VCaP (cell line): ENCODE data around the gene IL17B.
"Not testable (repeated sequence)": the region's sequence is repeated elsewhere in the genome, so short reads cannot be mapped to it uniquely, and the experiment has no call there.

Source experiments
- H3K27ac ChIP-seq: fragments of 450-650 bp; 2 replicates; pipeline ENCODE4 v1.5.1; 2017
- TF ChIP-seq, protein P1 (sequence below): fragments of 450-650 bp; conservative IDR thresholded peaks from 2 replicates; pipeline ENCODE4 v1.5.1; 2017; ENCODE audit warnings: mild to moderate bottlenecking, moderate library complexity

IL17B gene

DNA sequence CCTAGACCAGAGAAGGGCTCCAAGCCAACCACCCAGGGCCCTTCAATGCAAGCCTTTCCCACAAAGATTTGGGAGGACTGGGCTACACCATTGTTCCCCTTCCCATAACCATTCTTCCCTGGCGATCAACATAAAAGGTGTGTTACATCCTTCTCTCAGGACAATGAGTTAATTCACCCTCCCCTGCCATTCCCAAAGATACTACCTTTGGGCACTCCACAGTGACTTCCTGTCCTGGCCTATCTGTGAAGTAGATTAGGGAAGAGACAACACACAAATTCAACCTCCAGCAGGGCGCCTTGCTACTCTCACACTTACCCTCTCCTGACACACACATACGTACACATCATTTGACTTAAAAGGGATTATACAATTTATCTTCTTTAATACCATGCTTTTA is 23.2 kb upstream of the IL17B start:
- TF ChIP-seq, protein P1, sequence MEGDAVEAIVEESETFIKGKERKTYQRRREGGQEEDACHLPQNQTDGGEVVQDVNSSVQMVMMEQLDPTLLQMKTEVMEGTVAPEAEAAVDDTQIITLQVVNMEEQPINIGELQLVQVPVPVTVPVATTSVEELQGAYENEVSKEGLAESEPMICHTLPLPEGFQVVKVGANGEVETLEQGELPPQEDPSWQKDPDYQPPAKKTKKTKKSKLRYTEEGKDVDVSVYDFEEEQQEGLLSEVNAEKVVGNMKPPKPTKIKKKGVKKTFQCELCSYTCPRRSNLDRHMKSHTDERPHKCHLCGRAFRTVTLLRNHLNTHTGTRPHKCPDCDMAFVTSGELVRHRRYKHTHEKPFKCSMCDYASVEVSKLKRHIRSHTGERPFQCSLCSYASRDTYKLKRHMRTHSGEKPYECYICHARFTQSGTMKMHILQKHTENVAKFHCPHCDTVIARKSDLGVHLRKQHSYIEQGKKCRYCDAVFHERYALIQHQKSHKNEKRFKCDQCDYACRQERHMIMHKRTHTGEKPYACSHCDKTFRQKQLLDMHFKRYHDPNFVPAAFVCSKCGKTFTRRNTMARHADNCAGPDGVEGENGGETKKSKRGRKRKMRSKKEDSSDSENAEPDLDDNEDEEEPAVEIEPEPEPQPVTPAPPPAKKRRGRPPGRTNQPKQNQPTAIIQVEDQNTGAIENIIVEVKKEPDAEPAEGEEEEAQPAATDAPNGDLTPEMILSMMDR: no peak
- no peak overlapping the region for H3K27ac ChIP-seq

DNA sequence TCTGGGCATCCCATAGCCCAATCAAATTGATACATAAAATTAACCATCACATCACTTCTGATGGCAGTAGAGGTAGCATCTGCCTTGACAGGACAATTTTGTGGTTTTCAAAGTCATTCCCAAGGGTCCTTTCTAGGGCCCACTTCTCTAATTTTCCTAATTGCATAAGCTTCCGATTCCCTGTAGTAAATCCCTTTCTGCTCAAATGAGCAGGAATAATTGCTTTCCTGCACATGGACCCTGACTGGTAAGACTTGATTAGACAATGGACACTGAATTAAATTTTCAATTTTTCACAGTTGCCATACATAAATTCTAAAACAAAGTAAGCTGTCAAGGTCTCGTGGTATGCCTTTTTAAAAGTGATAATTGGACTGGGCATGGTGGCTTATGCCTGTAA is 22.0 kb upstream of the IL17B start:
- TF ChIP-seq, protein P1: no peak

DNA sequence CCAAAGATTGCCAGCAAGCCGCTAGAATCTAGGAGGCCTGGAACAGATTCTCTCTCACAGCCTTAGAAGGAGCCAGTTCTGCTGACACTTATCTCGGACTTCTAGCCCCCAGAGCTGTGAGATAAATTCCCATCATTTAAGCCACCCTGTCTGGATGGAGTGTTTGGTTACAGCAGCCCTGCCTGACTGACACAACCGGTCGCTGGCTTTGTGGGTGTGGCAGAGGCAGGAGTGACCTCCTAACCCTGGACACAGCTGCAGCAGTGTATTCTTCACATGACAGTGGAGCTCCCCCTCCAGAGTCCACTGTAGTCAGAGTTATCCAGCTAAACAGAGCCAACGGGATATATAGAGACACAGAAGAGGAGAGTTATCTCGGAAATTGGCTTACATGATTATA is 21.2 kb upstream of the IL17B start:
- H3K27ac ChIP-seq: no peak overlapping the region
- TF ChIP-seq, protein P1: no peak

More for the DNA sequence above, 22.0 kb upstream of the IL17B start:
- no peak overlapping the region for H3K27ac ChIP-seq

DNA sequence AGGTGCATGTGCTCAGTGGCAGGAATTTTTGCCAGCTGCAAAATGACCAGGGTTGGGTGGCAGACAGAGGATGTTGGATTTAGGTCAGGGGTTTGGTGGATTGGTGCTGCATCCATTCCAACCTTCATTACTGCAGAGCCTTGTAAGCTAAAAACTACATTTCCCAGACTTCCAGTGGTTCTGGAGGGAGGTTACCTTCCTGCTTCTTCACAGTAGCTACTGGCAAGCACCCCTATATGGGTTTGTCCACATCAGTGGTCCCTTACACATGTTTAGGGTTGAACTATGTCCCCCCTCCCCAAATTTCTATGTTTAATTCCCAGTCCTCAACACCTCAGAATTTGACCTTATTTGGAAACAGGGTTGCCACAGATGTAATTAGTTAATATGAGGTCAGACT is 20.7 kb upstream of the IL17B start:
- no peak overlapping the region for H3K27ac ChIP-seq
- TF ChIP-seq, protein P1: no peak

DNA sequence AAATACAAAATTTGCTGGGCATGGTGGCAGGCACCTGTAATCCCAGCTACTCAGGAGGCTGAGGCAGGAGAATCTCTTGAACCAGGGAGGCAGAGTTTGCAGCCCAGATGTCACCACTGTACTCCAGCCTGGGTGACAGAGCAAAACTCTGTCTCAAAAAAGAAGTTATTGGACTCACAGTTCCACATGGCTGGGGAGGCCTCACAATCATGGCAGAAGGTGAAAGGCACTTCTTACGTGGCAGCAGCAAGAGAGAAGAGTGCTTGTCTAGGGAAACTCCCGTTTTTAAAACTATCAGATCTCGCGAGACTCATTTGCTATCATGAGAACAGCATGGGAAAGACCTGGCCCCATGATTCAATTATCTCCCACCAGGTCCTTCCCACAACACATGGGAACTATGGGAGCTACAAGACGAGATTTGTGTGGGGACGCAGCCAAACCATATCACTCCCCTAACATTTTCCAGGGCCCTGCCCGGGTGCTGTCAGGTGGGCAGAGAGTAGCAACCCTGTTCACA is 19.7 kb upstream of the IL17B start:
- not testable (repeated sequence) for H3K27ac ChIP-seq

DNA sequence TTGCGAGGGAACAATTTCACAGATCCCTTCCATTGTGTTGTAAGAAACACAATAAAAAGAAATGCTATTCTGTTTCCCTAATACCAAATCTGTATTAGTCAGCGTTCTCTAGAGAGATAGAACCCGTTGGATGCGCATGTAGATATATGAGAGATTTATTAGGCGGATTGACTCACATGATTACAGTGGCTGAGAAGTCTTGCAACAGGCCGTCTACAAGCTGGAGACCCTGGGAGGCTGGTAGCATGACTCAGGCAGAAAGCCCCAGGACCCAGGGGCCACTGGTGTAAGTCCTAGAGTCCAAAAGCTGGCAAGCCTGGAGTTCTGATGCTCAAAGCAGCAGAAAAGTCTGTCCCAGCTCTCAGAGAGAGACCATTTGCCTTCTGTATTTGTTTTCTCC is 18.4 kb upstream of the IL17B start:
- TF ChIP-seq, protein P1: no peak
- H3K27ac ChIP-seq: no peak overlapping the region

DNA sequence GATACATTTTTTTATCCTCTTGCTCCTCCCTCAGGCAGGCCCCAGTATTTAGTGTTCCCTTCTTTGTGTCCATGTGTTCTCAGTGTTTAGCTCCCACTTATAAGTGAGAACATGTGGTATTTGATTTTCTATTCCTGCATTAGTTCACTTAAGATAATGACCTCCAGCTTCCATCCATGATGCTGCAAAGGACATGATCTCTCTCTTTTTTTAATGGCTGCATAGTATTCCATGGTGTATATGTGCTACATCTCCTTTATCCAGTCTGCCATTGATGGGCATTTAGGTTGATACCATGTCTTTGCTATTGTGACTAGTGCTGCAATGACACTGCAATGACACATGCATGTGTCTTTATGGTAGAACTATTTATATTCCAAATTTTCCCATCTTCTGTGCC is 15.9 kb upstream of the IL17B start:
- not testable (repeated sequence) for H3K27ac ChIP-seq

DNA sequence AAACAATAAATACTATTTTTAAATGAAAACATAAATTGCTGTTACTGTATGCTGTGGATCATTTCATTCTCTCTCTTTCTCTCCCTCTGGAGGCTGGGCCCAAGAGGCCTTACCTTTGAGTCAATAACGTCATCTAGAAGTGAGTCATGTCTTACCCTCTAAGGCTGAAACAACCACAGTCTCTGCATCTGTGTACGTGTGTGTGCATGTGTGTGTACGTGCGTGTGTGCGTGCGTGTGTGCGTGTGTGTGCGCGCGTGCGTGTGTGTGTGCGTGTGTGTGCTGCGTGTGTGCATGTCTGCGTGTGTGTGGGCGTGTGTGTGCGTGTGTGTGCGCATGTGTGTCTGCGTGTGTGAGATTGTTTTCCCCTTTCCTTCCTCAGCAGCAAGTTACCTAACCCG is 13.6 kb upstream of the IL17B start:
- TF ChIP-seq, protein P1: no peak
- no peak overlapping the region for H3K27ac ChIP-seq

DNA sequence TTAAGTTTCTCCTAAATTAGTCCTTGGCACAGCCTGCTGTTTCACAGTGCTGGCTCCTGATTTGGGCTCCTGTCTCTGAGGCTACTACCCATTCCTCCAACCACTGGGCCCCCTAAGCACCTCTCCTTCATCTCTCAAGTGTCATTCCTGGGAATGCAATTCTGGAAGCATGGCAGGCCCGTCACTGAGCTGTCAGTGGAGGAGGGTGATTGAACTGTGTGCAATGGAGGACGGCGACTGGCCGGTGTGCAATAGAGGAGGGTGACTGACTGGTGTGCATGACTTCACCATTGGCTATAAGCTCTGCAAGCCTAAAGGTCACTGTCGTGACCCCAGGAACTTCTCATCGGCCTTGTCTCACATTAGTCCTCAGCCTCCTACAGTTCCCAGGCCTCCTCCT is 12.4 kb upstream of the IL17B start:
- no peak overlapping the region for H3K27ac ChIP-seq
- TF ChIP-seq, protein P1: no peak

DNA sequence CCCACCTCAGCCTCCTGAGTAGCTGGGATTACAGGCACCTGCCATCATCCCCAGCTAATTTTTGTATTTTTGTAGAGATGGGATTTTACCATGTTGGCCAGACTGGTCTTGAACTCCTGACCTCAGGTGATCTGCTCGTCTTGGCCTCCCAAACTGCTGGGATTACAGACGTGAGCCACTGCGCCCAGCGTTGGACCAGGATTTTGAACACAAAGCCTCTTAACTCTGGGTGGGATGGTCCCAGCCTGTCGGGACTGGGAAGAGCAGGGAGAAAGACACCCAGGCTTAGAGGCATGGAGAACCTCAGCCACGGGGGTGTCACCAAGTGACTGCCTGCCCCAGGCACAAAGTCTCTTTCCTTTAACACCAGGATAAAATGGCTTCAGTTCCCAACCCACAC is 12.0 kb upstream of the IL17B start:
- H3K27ac ChIP-seq: not testable (repeated sequence)
